ENCODE measurements around the gene EML4. TPM values are rescaled to one million over a fixed set of nuclear protein-coding genes. Genes with fewer than 3 reads are reported as not detected.

EML4 gene
- total RNA-seq, 1 donor from 2014 or later: 41.1 TPM

DNA sequence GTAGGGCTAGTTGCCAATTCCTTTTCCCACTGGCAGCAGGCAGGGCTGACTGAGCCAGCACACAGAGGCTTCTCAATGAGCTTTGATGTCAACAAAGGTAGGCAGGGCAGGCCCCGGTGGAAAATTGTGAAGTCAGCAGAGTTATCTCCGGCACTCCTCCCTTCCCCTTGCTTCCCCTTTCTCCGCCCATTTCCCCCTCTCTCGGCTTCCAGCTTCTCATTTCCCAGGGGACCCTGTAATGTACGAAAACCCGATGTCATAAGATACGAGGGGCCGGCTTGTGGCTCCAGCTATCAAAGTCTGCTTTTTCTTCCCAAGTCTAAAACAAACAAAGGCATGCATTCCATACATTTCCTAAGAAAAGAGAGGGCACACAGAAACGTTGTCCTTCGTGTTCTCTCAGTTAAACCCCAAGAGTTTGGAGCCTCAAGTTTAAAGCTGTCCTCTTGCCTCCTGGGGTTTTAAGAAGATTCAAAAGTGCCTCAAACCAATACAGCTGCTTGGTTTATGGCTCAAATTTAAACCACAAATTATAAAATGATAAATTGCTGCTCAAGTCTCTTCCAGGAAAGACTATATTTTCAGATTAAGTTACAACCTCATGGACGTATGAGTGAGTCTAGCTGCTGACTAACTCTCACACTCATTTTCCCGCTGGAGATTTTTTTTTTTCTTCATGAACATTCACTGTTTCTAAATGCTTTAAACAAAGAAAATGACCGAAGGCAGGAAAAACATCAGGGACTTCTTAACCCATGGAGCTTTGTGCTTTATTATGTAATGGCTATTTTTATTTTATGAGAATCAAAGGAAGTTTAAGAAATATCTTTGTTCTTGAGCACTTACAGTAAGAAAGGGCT lies 27.2 kb upstream of the EML4 start:
- no peaks in the 10 kb centered on the region for H3K27me3 Mint-ChIP-seq (ENCODE audit: unreplicated experiment)
- DNase-seq (ENCODE audit: extremely low spot score, unreplicated experiment): no peak
- H3K4me3 Mint-ChIP-seq (ENCODE audit: unreplicated experiment): peak overlapping the region; percentile 62
- peaks cover 5% of the 10 kb centered on the region for H3K9me3 Mint-ChIP-seq (ENCODE audit: unreplicated experiment)
- H3K27ac Mint-ChIP-seq (ENCODE audit: unreplicated experiment): peak overlapping the region; percentile 79
- no peaks in the 10 kb centered on the region for H3K36me3 Mint-ChIP-seq (ENCODE audit: unreplicated experiment)
- peaks cover 66% of the 10 kb centered on the region for H3K4me1 Mint-ChIP-seq (ENCODE audit: unreplicated experiment)
- no peak for TF ChIP-seq CTCF (IDR thresholded peaks at IDR 0.05)

GRCh38 chr2:42142547-42143184 lies 26.5 kb upstream of the EML4 start:
- H3K27me3 Mint-ChIP-seq (ENCODE audit: unreplicated experiment): no peaks in the 10 kb centered on the region
- peaks cover 64% of the 10 kb centered on the region for H3K4me1 Mint-ChIP-seq (ENCODE audit: unreplicated experiment)
- peak overlapping the region; percentile 62 for H3K4me3 Mint-ChIP-seq (ENCODE audit: unreplicated experiment)
- peak overlapping the region; percentile 79 for H3K27ac Mint-ChIP-seq (ENCODE audit: unreplicated experiment)
- H3K36me3 Mint-ChIP-seq (ENCODE audit: unreplicated experiment): no peaks in the 10 kb centered on the region
- no peak for DNase-seq (ENCODE audit: extremely low spot score, unreplicated experiment)
- no peak for TF ChIP-seq CTCF (IDR thresholded peaks at IDR 0.05)
- H3K9me3 Mint-ChIP-seq (ENCODE audit: unreplicated experiment): peaks cover 5% of the 10 kb centered on the region

DNA sequence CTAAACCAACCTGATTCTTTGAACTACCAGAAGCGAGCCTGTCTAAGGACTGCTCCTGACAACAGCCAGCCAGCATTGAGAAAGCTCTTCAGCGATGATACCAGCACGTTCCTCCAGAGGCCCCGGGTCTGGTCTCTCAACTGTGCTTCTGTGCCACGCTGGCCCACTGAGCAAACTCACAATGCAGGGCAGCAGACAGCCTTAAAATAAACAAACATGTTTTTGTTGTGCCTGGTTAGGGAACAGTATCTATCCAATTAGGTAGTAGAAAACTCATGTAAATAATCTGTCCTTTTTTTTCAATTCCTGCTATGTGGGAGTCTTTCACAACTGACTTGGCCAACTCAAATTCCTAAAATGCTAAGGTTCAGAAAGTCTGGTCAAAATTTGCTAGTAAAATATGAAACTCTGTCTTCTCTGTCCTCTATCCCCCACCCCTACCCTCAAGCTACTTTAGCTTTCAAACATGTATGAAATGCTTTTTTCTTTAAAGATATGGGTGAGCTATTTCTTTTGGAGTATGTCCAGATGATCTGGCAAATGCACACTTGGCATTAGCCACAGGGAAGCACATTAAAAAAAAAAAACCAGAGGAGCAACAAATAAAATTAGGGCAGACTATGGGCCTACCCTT lies 21.4 kb upstream of the EML4 start:
- Mint-ChIP-seq H3K4me3 (ENCODE audit: unreplicated experiment) (no peak overlapping the region), H3K27me3 (ENCODE audit: unreplicated experiment) (no peaks in the 10 kb centered on the region), H3K9me3 (ENCODE audit: unreplicated experiment) (peaks cover 4% of the 10 kb centered on the region), H3K36me3 (ENCODE audit: unreplicated experiment) (no peaks in the 10 kb centered on the region), H3K4me1 (ENCODE audit: unreplicated experiment) (peaks cover 34% of the 10 kb centered on the region), H3K27ac (ENCODE audit: unreplicated experiment) (peak overlapping the region; percentile 83)
- no peak for TF ChIP-seq CTCF (IDR thresholded peaks at IDR 0.05)
- DNase-seq (ENCODE audit: extremely low spot score, unreplicated experiment): no peak

DNA sequence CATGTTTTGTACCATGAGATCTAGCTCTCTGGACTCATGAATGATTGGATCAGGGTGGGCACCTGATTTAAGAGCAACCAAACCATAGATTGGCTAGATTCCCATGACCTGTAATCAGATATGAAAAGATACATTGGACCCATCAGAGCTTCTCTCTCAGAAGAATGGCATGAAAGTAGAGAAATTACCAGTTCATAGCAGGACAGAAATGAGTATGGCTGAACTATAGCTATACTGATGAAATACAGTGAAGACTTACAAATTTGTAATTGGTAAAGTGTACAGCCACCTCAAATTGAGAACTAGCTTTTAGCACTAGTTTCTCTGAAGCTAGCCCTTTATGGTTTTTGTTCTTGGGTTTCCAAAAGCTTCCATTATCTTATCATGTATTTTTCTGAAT lies 19.0 kb upstream of the EML4 start:
- no peak overlapping the region for H3K4me3 Mint-ChIP-seq (ENCODE audit: unreplicated experiment)
- no peak for DNase-seq (ENCODE audit: extremely low spot score, unreplicated experiment)
- no peaks in the 10 kb centered on the region for H3K27me3 Mint-ChIP-seq (ENCODE audit: unreplicated experiment)
- H3K36me3 Mint-ChIP-seq (ENCODE audit: unreplicated experiment): no peaks in the 10 kb centered on the region
- no peak overlapping the region for H3K27ac Mint-ChIP-seq (ENCODE audit: unreplicated experiment)
- peaks cover 21% of the 10 kb centered on the region for H3K4me1 Mint-ChIP-seq (ENCODE audit: unreplicated experiment)
- H3K9me3 Mint-ChIP-seq (ENCODE audit: unreplicated experiment): peaks cover 4% of the 10 kb centered on the region
- TF ChIP-seq CTCF (IDR thresholded peaks at IDR 0.05): no peak
